Anterior cingulate cortex (tissue), 58 donors: ENCODE measurements around the gene CHD1L.
A peak's percentile ranks its signal among the peaks of the same experiment; 100 is the strongest.
"Not testable (repeated sequence)": the region's sequence is repeated elsewhere in the genome, so short reads cannot be mapped to it uniquely, and the experiment has no call there.

Experiments
- DNase-seq, 58 donors: peaks; one replicate each; lab custom pipeline; 2025; lab: John Stamatoyannopoulos, UW

CHD1L gene

DNA sequence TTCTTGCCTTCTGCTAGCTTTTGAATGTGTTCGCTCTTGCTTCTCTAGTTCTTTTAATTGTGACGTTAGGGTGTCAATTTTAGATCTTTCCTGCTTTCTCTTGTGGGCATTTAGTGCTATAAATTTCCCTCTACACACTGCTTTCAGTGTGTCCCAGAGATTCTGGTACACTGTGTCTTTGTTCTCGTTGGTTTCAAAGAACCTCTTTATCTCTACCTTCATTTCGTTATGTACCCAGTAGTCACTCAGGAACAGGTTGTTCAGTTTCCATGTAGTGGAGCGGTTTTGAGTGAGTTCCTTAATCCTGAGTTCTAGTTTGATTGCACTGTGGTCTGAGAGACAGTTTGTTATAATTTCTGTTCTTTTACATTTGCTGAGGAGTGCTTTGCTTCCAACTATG, 11.5 kb upstream of the CHD1L start:
- not testable (repeated sequence) for DNase-seq

- DNase-seq, result not testable (repeated sequence)
Observed at GRCh38 chr1:147233903-147234302, 8.6 kb upstream of the CHD1L start.

DNA sequence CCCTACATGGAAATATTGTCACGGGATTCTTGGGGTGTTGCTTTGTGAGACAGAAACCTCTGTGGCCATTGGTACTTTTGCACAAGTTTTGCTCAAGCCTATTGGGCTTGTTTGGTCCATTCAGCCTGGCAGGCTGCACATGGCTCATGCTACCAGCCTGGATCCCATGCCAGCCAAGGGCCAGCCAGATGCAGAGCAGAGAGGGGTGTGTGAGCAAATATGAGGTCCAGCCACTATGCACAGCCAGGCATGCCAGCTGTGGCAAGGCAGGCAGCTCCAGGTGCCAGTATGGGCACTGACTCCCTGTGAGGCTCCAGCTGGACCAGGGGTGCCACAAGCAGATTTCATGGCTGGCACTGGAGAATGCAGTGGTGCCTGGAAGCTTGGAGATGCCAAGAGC, 6.7 kb upstream of the CHD1L start:
- no peak for DNase-seq

- no peak for DNase-seq
Observed at GRCh38 chr1:147236448-147236847, 6.0 kb upstream of the CHD1L start.

DNA sequence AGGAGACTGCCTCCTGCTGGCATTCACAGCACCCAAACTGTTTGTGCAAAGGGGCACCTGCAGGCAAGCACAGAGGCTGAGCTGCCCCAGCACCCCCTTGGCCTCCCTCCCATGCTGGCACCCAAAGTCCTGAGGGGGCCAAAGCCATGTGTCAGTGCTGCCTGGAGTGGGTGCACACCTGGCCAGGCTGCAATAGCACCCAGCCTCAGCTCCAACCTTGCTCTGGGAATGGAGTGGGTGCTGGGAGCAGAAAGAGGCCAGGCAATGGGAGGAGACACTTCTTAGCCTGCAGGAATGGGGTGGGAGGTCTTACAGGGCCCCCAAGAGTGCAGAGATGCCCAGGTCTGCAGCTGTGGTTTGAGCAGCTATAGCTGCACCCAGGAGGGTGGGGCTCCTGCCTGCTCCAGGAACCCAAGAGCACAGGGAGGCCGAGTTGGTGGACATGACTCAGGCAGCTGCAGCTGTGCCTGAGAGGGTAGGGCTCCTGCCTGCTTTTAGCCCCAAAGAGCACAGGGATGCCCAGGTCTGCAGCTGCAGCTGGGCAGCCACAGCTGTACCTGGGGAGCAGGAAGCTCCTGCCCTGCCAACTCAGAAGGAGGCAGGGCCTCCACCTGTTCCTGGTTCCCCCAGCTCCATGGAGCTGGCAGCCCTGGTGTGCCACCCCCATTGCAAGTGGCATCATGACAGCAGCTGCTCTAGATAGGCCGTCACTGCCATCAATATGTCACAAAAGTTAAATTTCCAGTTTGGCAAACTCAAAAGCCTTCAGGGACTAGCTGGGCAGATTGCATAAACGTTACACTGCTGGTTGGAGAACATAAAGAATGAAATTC, 5.3 kb upstream of the CHD1L start:
- no peak for DNase-seq

- DNase-seq, result no peak
Observed at GRCh38 chr1:147238053-147238902, 4.2 kb upstream of the CHD1L start.

GRCh38 chr1:147238925-147239820, 3.3 kb upstream of the CHD1L start:
- DNase-seq, result no peak

DNA sequence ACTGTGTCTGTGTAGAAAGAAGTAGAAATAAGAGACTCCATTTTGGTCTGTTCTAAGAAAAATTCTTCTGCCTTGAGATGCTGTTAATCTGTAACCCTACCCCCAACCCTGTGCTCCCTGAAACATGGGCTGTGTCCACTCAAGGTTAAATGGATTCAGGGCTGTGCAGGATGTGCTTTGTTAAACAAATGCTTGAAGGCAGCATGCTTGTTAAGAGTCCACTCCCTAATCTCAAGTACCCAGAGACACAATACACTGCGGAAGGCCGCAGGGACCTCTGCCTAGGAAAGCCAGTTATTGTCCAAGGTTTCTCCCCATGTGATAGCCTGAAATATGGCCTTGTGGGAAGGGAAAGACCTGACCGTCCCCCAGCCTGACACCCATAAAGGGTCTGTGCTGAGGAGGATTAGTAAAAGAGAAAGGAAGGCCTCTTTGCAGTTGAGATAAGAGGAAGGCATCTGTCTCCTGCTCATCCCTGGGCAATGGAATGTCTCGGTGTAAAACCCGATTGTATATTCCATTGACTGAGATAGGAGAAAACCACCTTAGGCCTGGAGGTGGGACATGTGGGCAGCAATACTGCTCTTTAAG, 2.3 kb upstream of the CHD1L start:
- DNase-seq, result not testable (repeated sequence)

GRCh38 chr1:147241934-147242448, 493 bp upstream of the CHD1L start:
- DNase-seq, result no peak

DNA sequence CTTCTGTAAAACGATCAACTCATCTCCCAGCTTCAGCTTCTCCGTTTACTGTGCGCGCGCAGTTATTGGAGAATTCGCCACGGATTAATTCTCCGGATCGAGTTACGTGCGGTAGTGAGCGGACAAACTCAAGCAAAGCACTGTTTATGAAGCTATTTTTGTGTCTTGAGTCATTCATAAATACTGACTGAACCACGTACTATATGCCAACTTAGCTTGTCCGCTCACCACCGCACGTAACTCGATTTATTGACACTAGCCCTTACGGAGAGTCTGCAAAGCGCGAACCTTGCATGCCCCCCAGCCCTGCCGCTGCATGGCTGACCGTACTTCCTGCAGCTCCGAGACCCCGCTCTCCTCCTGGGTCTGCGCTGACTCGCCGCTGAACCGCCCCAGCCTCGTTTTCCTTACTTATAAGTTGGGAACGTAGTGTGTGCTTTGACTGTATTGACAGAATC, 773 bp downstream of the CHD1L start:
- DNase-seq, result peak in 25 of 58 donors; percentile 6 to 58 (median 40)

GRCh38 chr1:147243841-147244240, 1.4 kb downstream of the CHD1L start:
- DNase-seq, result no peak

DNA sequence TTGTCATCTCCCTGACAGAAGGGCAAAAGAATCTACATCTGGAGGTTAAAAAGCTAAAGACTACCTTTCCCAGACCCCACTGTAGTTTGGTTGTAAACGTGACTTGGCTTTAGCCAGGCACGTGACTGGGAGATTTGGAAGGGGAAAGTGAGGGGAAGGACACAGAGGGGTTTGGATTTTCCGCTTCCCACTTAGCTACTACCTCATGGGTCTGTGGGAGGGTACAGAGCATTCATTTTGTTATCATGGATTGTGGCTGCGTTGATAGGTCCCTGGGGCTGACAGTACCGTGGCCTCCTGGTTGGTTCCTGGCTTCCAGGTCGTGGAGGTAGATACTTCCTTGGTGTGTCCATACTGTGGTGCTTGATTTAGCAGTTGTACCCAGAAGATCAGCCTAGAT, 2.6 kb downstream of the CHD1L start:
- no peak for DNase-seq

DNA sequence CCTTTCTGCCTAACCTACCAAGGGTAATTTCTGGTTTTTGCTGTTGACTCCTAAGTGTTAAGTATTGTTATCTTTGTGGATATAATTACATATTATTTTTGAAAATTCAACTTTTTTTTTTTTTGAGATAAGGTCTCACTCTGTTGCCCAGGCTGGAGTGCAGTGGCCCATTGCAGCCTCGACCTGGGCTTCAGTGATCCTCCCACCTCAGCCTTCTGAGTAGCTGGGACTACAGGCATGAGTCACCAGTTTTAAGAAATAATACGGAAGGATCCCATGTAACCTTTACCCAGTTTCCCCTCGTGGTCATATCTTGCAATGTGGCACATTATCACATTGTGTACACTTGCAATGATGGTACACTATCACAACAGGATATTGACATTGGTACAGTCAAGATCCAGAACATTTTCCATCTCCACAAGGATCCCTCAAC, 3.1 kb downstream of the CHD1L start:
- DNase-seq, result no peak

- no peak for DNase-seq
Observed at GRCh38 chr1:147246044-147246690, 3.7 kb downstream of the CHD1L start.

- peak in 3 of 58 donors; percentile 6 to 16 (median 10) for DNase-seq
Observed at GRCh38 chr1:147246910-147247655, 4.6 kb downstream of the CHD1L start.

DNA sequence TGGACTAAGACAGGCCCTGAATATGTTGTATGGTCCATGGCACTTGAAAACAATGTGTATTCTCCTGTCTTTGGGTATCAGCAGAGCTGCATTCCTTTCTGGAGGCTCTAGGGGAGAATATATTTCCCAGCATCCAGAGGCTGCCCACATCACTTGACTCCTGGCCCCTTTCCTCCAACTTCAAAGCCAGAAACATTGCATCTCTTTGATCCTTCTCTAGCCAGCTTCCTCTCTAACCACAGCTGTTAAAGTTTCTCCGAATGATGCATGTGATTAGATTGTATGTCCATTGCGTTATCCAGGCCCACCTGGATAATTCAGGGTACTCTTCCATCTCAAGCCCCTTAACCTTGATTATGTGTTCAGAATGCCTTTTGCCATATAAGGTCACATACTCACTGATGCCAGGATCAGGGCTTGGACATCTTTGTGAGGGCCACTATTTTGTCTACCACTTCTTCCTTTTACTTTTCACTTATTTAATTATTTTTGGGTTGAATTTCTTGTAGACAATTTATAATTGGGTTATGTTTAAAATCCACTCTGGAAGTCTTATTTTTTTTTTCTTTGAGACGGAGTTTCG, 5.3 kb downstream of the CHD1L start:
- DNase-seq, result no peak

DNA sequence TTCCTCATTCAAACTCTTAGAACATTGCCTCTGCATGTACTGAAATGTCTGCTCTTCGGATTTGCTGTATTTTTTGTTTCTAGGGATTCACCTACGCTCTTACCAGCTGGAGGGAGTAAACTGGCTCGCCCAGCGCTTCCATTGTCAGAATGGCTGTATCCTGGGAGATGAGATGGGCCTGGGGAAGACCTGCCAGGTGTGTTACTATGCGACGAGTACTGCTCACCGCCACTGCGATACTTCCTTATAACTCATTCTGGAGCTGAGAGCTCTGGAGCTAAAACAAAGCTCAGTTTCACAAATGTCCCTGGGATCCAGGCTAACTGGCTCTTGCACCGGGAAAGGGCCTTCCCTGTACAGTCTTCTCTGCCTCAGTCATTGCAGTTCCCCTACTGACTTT, 10.1 kb downstream of the CHD1L start:
- no peak for DNase-seq

DNA sequence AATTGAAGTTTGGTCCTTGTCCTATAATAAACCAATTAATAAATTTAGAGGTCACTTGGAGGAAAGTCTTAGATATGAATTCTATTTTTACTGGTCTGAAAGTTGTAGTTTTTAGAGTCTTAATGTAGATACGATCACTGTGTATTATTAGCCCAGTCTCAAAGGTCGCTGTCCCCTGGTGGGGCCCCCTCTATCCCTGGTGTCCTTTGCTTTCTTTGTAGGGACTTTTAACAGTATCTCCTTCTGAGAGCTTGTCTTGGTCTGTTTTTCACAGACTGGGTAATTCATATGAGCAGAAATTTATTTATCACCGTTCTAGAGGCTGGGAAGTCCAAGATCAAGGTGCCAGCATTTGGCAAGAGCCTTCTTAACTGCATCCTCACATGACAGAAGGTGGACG, 18.5 kb downstream of the CHD1L start:
- no peak for DNase-seq
